Stimulated activated CD8-positive, alpha-beta memory T cell treated with anti-CD3 and anti-CD28 coated beads, Interleukin-15, amount 100 ng/mL, for 48 hours (primary cell): ENCODE results near the gene AP2A2.

ENCODE experiments used
- DNase-seq, 2 donors: peaks; one replicate each; pipeline ENCODE4 v3.0.0-alpha.2; 2020; ENCODE audit warnings: low read depth in 2 of 2

Gene AP2A2

GRCh38 chr11:996681-997080, 71.0 kb downstream of the AP2A2 start:
- DNase-seq: no peak

DNA sequence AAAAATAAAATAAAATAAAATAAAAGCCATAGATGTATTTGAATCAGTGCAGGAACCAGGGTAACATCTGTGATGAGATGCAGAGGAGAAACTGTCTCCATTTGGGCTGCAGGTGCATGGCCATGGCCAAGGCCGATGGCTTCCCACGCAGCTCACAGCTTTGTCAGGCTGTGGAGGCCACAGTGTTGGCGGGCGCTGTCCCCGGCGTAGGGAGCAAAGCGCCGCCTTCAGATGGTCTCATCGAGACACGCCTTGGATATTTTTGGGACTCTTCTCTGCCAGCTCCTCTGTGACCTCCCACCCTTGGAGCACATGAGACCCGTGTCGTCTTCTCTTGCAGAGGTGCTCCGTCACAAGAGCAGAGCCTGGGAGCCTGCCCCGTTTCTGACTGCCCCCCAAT, 72.2 kb downstream of the AP2A2 start:
- DNase-seq: no peak

DNA sequence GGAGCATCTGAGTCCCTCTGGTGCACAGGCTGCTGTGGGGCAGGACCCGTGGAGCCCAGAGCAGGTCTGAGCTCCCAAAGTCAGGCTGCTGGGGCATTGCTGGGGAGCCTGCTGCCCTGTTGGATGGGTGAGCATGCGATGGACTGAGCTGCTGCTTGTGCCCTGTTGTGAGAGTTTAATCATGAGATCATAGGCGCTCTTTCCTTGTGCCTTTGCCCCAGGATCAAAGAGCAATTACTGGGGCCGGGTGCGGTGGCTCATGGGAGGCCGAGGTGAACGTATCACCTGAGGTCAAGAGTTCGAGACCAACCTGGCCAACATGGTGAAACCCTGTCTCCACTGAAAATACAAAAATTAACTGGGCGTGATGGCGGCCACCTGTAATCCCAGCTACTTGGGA, 73.3 kb downstream of the AP2A2 start:
- no peak for DNase-seq

DNA sequence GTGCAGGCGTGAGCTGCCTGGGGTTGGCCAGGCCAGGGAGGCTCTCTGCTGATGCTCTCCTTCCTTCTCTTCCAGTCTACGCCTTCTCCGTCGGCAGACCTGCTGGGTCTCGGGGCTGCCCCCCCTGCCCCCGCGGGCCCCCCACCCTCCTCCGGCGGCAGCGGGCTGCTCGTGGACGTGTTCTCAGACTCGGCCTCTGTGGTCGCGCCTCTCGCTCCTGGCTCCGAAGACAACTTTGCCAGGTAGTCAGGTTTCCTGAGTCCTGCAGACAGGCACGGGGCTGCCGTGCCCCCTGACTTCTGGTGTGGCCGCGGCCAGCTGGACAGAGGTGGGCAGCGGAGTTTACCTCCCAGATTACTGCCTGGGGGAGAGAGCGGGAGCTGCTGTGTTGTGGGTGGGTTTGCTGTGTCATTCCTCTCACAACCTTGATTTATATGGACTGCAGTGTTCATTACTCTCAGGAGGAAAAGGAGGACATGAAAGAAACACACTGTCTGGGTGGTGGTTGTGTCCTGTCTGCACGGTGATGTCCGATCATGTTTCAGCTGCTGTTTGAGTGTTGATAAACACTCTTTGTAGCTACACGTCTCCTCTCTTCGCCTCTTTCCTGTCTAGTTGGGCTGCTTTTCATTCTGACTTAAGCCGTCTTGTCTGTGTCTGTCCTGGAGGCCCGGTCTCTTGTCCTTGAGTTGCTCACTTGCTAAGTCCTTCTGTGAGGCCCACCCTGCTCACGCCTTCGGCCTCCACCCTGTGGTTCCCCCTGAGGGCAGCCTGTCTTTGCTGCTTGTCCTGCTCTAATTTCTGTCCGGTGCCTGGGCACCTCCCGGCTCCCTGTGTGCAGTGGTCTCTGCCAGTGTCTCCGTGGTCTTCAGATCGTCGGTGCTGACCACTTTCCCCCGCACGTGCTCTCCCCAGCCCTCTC, 74.9 kb downstream of the AP2A2 start:
- DNase-seq: no peak

DNA sequence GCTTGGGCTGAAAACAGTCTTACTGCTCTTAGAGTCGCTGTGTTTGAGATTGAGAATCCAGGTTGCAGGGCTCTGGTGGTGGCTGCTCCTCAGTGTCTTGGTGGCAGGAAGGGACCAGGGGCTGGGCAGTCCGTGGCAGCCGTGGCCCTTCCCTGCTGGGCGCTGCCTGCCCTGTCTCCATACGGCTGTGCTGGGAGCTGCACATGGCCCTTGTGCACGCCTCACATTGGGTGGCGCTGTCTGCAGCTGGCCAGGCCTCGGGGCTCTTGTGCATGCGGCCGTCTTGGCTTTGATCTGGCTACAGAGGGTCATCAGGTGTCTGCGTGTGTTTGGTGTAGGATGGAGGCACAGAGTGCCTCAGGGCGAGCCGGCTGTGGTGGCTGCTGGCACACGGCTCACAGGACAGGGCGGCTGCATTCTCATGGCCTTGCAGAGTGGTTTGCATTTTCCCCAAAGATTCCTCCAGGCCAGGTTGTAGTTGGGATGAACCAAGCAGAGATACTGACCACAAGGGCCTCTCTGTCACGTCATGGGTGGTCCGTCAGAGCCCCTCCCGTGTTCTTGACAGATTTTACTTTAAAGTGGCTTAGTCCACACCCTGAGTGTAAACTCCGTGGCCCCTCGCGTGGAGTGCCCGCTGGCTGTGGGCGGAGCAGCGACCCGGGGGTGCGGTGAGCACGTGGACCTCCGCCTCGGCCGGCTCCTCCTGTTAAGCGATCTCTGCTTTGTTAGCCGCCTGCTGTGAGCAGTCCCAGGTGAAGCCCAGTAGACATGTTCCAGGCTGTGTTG, 76.1 kb downstream of the AP2A2 start:
- no peak for DNase-seq

- no peak for DNase-seq
Measured at GRCh38 chr11:1002406-1002984, 76.8 kb downstream of the AP2A2 start.

DNA sequence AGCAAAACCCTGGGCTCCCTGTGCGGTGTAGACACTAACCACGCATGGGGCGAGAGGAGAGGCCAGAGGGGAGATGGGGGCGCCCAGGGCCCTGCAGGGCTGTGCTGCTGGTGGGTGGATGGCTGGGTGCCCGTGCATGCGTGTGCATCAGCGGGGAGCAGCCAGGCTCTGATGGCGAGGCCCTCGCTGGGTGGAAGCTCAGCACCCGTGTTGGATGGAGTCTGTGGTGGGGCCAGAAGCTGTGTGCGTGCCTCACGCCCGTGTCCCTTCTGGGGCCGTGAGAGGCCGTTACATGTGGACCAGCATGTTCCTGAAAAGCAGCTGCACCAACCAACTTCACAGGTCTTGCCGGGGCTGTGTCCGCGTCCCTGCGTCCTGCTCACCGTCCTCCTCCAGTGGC, 77.5 kb downstream of the AP2A2 start:
- no peak for DNase-seq

GRCh38 chr11:1005928-1006327, 80.3 kb downstream of the AP2A2 start:
- no peak for DNase-seq

DNA sequence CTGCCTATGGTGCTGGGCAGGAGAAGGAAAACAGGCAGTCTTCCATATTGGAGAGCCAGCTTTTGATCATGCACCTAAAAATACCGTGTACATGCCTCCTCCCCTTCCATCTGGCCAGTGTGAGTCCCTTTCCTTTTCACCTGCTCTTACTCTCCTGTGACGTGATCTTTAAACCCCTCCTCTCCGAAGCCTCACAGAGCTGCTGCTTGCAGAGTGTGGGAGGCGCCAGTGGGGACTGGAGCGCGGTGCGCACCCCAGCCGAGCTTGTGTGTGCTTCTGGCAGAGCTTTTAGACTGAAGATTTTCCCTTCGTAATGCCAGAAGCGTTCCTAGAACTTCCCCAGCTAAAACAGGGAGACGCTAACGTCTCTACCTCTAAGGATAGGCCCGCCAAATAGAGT, 81.1 kb downstream of the AP2A2 start:
- DNase-seq: no peak

DNA sequence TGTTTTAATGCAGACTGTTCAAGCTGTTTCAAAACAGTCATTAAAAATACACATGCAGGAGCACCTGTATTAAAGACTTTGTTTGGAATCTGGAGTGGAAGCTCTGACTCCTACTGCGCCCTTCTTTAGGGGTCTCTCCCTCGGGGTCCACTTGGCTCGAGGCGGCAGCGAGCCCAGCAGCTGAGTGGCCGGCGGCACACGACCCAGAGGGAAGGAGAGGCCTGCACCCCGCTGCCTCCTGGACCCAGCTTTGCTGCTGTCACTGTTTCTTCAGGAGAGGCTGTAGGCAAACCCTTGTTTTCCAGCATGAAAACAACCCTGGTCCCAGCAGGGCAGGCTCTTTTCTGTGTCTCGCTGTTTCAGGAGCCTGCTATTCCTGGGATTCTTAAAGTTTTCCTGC, 81.6 kb downstream of the AP2A2 start:
- no peak for DNase-seq

DNA sequence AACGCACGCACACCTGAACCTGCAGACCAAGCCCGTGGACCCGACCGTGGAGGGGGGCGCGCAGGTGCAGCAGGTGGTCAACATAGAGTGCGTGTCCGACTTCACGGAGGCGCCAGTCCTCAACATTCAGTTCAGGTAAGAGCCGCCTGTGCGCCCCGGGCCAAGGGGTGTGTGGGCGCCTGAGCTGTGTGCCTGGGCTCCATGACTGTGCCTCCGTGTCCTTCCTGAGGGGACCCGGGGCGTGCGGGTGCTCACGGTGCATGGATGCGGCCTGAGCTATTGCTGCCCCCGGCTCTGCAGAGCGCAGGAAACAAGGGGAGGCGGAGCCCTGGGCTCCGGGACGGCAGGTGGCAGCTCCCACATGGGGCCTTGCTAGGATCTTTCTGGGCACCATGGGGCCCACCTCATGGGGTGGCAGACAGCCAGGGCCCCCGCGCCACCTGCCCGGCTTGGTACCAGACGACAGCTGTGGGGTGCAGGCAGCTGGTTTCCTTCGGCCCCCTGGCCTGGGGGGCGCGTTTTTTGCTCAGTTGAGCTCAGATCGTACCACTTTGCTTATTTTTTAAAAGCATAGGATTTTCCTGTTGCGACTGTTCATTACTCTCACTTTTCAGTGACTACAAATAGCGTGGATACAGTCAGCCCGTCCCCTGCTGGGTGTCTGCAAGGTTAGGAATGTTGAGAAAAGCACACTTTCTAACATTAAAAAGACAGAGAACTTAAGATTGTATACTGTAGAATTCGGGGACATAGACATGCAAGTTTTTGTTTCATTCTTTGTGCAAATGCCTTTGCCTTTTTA, 82.5 kb downstream of the AP2A2 start:
- DNase-seq: no peak

DNA sequence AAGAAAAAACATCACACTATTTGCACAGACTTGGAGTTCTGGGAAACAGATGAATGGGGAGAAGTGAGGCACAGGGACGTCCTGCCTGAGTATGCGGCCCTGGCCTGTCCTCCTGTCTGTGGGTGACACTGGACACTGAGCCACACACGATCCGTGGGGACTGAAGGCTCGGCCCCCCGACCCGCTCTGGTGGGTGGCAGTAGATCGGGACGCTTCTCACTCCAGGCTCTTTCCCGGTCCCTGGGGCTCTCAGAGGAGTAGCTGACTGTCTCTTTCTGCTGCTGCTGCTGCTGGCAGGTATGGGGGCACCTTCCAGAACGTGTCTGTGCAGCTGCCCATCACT, 83.1 kb downstream of the AP2A2 start:
- no peak for DNase-seq

GRCh38 chr11:1009371-1009770, 83.7 kb downstream of the AP2A2 start:
- no peak for DNase-seq

GRCh38 chr11:1009991-1010390, 84.3 kb downstream of the AP2A2 start:
- DNase-seq: no peak

DNA sequence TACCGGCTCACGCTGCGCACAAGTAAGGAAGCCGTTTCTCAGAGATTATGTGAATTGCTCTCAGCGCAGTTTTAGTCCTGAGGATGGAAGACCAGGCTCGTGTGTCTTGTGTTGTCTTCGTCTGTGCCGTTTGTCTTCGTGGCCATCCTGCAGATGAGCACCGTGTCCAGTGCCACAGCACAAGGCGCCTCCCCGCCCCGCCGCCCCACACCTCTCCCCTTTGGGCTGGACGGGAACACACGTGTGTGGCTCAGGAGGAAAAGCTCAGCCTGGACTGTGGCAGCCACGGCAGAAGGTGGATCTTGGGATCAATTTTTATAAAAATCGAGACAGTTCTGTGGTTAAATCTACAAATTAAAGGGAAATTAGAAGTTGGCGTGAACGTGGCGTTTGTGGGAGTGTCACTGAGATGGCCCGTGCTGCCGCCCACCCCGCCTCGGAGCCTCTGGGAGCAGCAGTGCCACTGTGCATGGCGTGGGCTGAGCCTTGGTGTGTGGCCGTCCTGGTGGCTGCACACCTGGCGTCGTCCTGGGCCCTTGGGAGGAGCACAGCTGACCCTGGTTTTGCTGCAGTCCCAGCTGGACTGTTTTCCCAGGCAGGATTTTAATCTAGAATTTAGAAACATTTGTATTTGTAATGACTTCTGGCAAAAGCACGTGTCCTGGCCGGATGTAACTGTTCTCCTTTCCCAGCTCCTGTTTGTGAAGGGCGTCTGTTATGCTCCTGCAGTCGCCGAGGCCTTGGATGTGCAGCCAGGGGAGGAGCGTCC, 85.1 kb downstream of the AP2A2 start:
- DNase-seq: no peak

- no peak for DNase-seq
Measured at GRCh38 chr11:1011320-1011698, 85.6 kb downstream of the AP2A2 start.

DNA sequence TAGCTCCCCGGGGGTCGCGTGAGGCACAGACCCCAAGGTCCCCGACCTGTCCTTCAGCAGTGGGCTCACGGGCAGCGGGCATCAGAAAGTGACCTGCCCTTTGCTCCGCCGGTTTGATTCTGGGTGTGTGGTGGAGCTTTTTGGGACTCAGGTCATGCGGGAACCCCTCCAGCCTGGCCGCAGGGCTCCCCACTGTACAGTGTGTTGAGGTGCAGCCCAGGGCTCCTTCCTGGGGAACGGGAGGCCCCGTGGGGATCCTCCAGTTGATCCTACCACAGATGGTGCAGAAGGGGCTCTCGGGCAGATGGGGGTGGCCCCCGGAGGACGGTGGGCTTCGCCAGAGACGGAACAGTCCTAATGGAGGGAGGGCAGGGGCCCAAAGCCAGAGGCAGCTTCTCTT, 86.6 kb downstream of the AP2A2 start:
- DNase-seq: no peak

GRCh38 chr11:1012740-1013630, 87.3 kb downstream of the AP2A2 start:
- DNase-seq: no peak

- no peak for DNase-seq
Measured at GRCh38 chr11:1013631-1013935, 87.9 kb downstream of the AP2A2 start.

- DNase-seq: no peak
Measured at GRCh38 chr11:1014276-1014675, 88.6 kb downstream of the AP2A2 start.
